ENCODE results near the gene TDP2.
"Not testable (repeated sequence)": the region's sequence is repeated elsewhere in the genome, so short reads cannot be mapped to it uniquely, and the experiment has no call there.

The TDP2 gene

DNA sequence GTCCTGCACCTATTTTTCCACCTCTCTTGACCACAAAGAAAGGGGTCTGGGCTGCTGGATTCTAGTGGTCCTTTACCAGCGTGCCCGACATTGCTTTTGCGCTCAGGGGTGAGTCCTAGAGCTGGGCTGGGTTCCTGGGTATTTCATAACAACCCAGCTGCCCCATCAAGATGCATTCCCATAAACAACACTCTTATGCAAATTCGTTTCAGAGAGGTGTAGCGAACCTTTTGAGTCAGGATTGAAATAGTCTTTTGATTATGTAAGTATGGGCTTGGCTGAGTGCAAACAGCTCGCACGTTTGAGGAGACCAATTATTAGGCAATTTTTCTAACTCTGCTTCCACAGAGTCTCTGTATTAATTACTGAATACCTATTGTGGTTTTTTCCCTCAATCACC is 13.9 kb upstream of the TDP2 start:
- DNase-seq (ENCODE audit: low read depth in 2 of 2, low spot score in 1 of 2): no peak

DNA sequence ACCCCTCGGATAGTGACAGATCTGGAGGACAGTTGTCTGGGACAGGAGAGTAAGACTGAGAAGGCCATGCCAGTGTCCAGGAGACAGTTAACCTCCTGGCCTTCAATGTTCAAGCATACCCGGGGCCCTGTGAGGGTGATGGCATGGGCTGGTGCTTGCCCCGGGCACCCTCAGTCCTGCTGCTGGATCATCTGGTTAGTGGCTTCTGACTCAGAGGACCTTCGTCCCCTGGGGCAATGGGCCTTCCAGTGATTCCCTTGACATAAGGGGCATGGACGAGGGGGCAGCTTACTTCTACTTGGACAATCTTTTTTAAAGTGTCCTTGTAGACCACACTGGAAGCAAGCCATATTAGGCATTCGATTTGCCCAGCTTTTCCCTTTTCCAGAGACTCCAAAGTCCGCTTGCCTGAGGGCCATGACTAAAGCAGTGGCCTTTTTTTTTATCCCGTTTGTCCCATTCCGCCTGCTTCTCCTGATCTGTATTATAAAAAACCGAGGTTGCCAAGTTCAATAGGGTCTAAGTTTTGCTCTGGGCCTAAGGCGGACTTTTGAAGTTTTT is 12.2 kb upstream of the TDP2 start:
- DNase-seq (ENCODE audit: low read depth in 2 of 2, low spot score in 1 of 2): not testable (repeated sequence)

- DNase-seq (ENCODE audit: low read depth in 2 of 2, low spot score in 1 of 2): no peak
Measured at GRCh38 chr6:24673625-24674024, 6.9 kb upstream of the TDP2 start.

DNA sequence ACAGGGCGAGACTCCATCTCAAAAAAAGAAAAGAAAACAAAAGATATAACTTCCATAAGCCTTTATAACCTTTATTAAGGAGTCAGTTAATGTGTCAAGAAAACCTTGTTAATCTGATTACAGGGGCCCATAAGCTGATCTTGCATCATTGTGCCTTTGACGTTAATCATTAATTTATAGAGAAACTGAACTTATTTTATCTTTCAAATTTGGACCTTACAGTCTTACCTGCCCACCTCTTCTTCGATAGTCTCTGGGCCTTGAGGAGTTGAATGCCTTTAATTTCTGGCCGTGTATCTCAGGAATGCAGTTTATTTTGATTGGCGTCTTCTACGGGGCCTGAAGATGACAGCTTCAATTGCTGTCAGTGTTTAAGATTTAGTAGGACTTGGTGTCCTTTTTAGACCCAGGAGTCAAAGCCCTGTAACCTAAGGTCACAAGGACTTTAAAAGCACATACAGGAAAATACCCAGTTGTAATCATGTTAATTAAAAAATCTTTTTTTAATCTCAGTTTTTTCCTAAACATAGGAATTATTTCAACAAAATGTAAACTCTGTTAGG is 6.0 kb upstream of the TDP2 start:
- no peak for DNase-seq (ENCODE audit: low read depth in 2 of 2, low spot score in 1 of 2)

DNA sequence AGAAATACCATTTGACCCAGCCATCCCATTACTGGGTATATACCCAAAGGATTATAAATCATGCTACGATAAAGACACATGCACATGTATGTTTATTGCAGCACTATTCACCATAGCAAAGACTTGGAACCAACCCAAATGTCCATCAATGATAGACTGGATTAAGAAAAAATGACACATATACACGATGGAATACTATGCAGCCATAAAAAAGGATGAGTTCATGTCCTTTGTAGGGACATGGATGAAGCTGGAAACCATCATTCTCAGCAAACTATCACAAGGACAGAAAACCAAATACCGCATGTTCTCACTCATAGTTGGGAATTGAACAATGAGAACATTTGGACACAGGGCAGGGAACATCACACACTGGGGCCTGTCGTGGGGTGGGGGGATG is 4.4 kb upstream of the TDP2 start:
- not testable (repeated sequence) for DNase-seq (ENCODE audit: low read depth in 2 of 2, low spot score in 1 of 2)

- DNase-seq (ENCODE audit: low read depth in 2 of 2, low spot score in 1 of 2): not testable (repeated sequence)
Measured at GRCh38 chr6:24670492-24670891, 3.8 kb upstream of the TDP2 start.

DNA sequence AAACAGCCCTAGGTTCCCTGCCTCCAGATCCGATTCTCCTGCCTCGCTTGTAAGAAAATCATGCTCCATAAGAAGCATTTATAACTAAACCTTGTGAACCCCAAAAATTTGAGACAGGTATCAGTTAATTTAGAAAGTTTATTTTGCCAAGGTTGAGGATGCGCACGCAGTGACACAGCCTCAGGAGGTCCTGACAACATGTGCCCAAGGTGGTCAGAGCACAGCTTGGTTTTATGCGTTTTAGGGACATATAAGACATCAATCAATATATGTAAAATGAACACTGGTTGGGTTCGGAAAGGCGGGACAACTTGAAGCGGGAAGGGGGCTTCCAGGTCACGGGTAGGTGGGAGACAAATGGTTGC is 2.3 kb upstream of the TDP2 start:
- no peak for DNase-seq (ENCODE audit: low read depth in 2 of 2, low spot score in 1 of 2)

DNA sequence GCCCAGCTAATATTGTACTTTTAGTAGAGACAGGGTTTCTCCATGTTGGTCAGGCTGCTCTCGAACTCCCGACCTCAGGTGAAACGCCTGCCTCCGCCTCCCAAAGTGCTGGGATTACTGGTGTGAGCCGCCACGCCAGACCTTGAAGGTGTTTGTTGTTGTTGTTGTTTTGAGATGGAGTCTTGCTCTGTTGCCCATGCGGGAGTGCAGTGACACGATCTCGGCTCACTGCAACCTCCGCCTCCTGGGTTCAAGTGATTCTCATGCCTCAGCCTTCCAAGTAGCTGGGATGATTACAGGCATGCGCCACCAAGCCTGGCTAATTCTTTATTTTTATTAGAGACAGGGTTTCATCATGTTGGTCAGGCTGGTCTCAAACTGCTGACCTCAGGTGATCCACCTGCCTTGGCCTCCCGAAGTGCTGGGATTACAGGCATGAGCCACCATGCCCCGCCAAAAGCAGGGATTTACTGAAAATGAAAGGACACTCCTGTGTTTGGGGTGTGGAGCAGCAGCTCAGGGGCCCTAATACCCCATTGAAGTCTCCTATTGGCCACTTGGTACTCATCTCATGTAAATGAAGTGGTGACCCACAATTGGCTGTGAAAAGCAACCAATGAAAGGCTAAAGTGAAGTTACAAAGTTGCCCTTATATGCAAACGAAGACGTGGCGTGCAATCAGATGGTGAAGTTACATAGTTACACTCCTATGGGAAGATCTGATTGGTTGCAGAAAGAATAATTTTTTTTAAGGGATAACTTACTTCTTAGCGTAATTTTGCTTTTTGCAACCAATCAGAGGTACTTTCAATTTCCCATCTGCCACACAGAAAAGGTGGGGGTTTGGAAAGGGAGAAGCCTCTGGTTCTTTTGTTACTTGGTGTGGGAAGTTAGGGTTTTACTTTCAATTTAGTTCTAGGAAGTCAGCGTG is 1.6 kb upstream of the TDP2 start:
- DNase-seq (ENCODE audit: low read depth in 2 of 2, low spot score in 1 of 2): not testable (repeated sequence)

DNA sequence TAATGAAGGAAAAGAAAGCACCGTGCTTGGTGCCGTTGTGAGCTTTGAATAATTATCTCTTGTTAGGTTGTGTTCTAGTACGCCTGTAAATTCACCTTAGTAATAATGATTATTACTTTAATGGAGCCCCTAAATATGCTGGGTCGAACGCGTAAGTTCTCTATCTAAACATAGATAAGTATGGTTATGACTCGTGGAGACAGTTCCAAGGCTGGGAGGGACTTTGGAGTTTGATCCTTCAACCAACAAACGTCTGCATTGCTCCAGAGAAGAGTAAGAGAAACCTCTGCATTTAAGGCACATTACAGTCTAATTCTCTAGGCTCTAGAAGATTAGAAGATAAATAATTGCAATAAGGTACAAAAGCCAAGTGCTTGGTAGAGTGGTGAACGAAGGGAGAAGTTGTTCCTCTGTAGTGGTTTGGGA is 692 bp upstream of the TDP2 start:
- DNase-seq (ENCODE audit: low read depth in 2 of 2, low spot score in 1 of 2): no peak

DNA sequence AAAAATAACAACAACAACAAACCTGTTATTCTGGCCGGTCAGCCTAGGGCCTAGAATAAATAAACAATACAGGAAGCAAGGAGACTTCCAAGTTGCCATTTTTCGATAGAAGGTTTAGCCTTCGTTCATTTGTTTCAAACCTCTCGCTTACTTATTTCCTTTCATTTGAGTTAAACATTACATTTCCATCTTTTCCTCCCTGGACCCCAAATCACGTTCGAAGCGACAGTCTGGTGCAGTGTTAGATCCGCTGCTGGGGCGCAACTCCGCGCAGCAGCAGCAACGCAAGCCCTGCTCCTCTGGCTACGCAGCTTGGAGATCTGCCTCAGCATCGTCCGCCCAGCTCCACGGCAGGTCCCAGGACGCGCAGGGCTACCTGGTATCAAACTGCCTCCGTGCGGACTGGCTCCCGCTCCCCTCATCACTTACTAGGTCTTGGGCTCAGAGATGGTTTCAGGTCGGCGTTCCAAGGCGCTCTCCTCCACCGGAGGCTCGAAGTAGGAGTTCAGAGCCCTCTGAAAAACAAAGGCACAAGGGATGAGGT is 530 bp downstream of the TDP2 start:
- DNase-seq (ENCODE audit: low read depth in 2 of 2, low spot score in 1 of 2): no peak

GRCh38 chr6:24664046-24664987 is 2.4 kb downstream of the TDP2 start:
- no peak for DNase-seq (ENCODE audit: low read depth in 2 of 2, low spot score in 1 of 2)

GRCh38 chr6:24663189-24663588 is 3.5 kb downstream of the TDP2 start:
- DNase-seq (ENCODE audit: low read depth in 2 of 2, low spot score in 1 of 2): no peak

DNA sequence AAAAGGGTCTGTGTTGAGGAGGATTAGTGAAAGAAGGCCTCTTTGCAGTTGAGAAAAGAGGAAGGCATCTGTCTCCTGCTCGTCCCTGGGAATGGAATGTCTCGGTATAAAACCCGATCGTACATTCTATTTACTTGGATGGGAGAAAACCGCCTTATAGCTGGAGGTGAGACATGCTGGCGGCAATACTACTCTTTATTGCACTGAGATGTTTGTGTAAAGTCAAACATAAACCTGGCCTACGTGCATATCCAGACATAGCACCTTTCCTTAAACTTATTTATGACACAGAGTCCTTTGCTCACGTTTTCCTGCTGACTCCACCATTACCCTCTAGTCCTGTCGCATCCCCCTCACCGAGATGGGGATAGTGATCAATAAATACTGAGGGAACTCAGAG is 4.5 kb downstream of the TDP2 start:
- DNase-seq (ENCODE audit: low read depth in 2 of 2, low spot score in 1 of 2): no peak

DNA sequence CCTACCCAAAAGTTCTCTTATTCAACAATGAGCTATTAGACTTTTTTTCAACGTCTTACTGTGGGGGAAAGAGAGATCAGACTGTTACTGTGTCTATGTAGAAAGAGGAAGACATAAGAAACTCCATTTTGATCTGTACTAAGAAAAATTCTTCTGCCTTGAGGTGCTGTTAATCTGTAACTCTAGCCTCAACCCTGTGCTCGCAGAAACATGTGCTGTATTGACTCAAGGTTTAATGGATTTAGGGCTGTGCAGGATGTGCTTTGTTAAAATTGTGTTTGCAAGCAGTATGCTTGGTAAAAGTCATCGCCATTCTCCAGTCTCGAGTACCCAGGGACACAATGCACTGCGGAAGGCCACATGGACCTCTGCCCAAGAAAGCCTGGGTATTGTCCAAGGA is 4.9 kb downstream of the TDP2 start:
- DNase-seq (ENCODE audit: low read depth in 2 of 2, low spot score in 1 of 2): not testable (repeated sequence)

DNA sequence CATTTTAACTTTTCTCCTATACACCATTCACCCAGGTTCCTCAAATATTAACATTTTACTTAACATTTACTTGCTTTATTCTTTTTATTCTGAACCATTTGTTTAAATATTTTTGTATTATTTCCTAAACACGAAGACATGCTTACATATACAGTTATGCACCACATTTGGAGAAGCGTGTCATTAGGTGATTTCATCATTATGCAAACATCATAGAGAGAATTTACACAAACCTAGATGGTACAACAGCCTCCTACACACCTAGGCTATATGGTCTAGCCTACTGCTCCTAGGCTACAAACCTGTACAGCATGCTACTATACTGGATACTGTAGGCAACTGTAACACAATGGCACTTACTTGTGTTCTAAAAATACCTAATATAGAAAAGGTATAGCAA is 6.6 kb downstream of the TDP2 start:
- DNase-seq (ENCODE audit: low read depth in 2 of 2, low spot score in 1 of 2): no peak

- DNase-seq (ENCODE audit: low read depth in 2 of 2, low spot score in 1 of 2): no peak
Measured at GRCh38 chr6:24659561-24659960, 7.1 kb downstream of the TDP2 start.

GRCh38 chr6:24658573-24659560 is 7.8 kb downstream of the TDP2 start:
- no peak for DNase-seq (ENCODE audit: low read depth in 2 of 2, low spot score in 1 of 2)

DNA sequence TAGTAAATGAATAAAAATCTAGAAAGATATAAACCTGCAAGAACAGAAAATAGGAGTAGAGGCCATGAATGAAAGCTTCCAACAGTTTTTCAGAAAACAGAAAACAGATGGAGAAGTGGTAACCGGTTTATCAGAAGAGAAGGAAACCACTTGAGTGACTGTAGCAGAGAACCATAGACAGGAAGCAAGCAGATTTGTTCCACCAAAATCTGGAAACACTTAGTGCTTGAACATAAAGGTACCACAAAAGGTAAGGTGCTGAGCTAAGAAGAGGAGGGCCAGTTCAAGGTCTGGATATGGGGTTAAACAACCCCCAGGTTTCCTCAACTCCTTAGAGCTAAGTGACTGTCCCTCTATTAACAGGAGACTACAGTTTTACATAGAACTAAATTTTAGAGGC is 11.5 kb downstream of the TDP2 start:
- no peak for DNase-seq (ENCODE audit: low read depth in 2 of 2, low spot score in 1 of 2)

- no peak for DNase-seq (ENCODE audit: low read depth in 2 of 2, low spot score in 1 of 2)
Measured at GRCh38 chr6:24650365-24650764, 16.3 kb downstream of the TDP2 start.

DNA sequence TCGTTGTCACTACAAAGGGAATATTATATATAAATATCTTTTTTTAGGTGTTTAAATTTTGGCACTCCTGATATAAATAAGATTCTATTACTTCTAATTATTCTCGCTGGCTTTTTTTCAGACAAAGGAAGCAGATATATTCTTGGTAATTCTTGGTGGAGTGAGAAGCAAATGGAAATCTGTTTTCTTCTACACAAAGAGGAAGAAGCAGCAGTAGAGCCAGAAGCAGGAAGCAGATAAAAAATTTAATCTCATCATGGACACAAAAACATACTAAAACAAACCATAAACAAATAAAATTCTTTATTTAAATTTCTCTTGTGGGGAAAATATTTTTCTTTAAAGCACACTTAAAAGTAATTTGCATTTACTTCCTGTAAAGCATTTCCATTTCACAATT is 17.0 kb downstream of the TDP2 start:
- no peak for DNase-seq (ENCODE audit: low read depth in 2 of 2, low spot score in 1 of 2)

All from stimulated activated CD8-positive, alpha-beta memory T cell treated with anti-CD3 and anti-CD28 coated beads, Interleukin-4, amount 100 ng/mL, for 4 hours (primary cell).